Measurements from ENCODE around the gene SRR.
A peak's percentile ranks its signal among the peaks of the same experiment; 100 is the strongest.

Gene SRR

GRCh38 chr17:2266865-2267228 lies 36.9 kb upstream of the SRR start:
- 92 to 94% methylated on average over 2 of the region's 3 CpGs for WGBS, 2 experiments (ENCODE audit: insufficient coverage in 2 of 2)
- Histone ChIP-seq H3K4me1 (ENCODE audit: control insufficient read depth, insufficient read depth, low read length, poor library complexity, severe bottlenecking) (no peaks in the 10 kb centered on the region), H3K9me3 (ENCODE audit: control insufficient read depth, low read length) (no peaks in the 10 kb centered on the region), H3K27ac (ENCODE audit: low read depth, low read length, severe bottlenecking) (no peak overlapping the region), H3K4me3 (ENCODE audit: extremely low read depth, insufficient read depth, low read length, poor library complexity, severe bottlenecking) (no peak overlapping the region), H3K36me3 (ENCODE audit: control insufficient read depth, insufficient read depth, low read length) (peaks cover 58% of the 10 kb centered on the region)

- Histone ChIP-seq H3K9me3 (ENCODE audit: control insufficient read depth, low read length) (no peaks in the 10 kb centered on the region), H3K36me3 (ENCODE audit: control insufficient read depth, insufficient read depth, low read length) (peaks cover 63% of the 10 kb centered on the region), H3K4me1 (ENCODE audit: control insufficient read depth, insufficient read depth, low read length, poor library complexity, severe bottlenecking) (no peaks in the 10 kb centered on the region), H3K27ac (ENCODE audit: low read depth, low read length, severe bottlenecking) (no peak overlapping the region), H3K4me3 (ENCODE audit: extremely low read depth, insufficient read depth, low read length, poor library complexity, severe bottlenecking) (no peak overlapping the region)
- 96 to 100% methylated on average over 1 to 3 of the region's 4 CpGs for WGBS, 2 experiments (ENCODE audit: insufficient coverage in 2 of 2)
Measured at GRCh38 chr17:2267354-2267753, 36.4 kb upstream of the SRR start.

DNA sequence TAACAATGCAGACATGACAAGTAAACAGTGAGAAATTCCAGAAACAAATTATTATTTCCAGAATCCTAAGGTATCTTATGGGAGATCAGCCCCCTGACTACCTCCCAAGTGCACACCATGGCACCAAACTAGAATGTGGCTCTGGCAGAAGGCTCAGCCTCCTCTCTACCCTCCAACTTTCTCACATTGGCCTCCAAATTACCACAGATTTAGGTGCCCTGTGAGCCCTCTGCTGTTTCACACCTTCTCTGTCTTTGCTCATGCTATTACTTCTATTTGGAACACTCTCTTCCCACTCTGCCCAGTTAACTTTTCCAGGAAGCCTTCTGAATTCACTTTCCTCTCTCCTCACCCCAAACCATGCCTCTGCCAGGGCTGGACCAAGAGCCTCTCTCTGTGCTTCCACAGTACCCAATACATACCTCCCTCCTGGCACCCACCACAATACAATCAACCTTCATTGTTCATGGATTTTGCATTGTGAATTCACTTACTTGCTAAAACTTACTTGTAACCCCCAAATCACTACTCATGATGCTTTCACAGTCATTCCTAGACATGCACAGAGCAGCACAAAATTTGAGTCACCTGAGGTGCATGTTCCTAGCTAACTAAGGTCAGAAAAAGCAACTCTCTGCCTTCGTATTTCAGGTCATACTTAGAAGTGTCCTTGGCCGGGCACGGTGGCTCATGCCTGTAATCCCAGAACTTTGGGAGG lies 31.6 kb upstream of the SRR start:
- H3K36me3 ChIP-seq (ENCODE audit: control insufficient read depth, insufficient read depth, low read length): peaks cover 69% of the 10 kb centered on the region
- no peak overlapping the region for H3K27ac ChIP-seq (ENCODE audit: low read depth, low read length, severe bottlenecking)
- H3K9me3 ChIP-seq (ENCODE audit: control insufficient read depth, low read length): no peaks in the 10 kb centered on the region
- no peaks in the 10 kb centered on the region for H3K4me1 ChIP-seq (ENCODE audit: control insufficient read depth, insufficient read depth, low read length, poor library complexity, severe bottlenecking)
- H3K4me3 ChIP-seq (ENCODE audit: extremely low read depth, insufficient read depth, low read length, poor library complexity, severe bottlenecking): no peak overlapping the region
- 88 to 97% methylated on average over 3 of the region's 3 CpGs for WGBS, 2 experiments (ENCODE audit: insufficient coverage in 2 of 2)

- H3K4me3 ChIP-seq (ENCODE audit: extremely low read depth, insufficient read depth, low read length, poor library complexity, severe bottlenecking): no peak overlapping the region
- no peaks in the 10 kb centered on the region for H3K9me3 ChIP-seq (ENCODE audit: control insufficient read depth, low read length)
- H3K4me1 ChIP-seq (ENCODE audit: control insufficient read depth, insufficient read depth, low read length, poor library complexity, severe bottlenecking): no peaks in the 10 kb centered on the region
- H3K36me3 ChIP-seq (ENCODE audit: control insufficient read depth, insufficient read depth, low read length): peaks cover 74% of the 10 kb centered on the region
- H3K27ac ChIP-seq (ENCODE audit: low read depth, low read length, severe bottlenecking): no peak overlapping the region
- 83% methylated on average over 1 of the region's 2 CpGs; no CpG with 5 or more reads in 1 of the 2 experiments for WGBS, 2 experiments (ENCODE audit: insufficient coverage in 2 of 2)
Measured at GRCh38 chr17:2274414-2274813, 29.3 kb upstream of the SRR start.

DNA sequence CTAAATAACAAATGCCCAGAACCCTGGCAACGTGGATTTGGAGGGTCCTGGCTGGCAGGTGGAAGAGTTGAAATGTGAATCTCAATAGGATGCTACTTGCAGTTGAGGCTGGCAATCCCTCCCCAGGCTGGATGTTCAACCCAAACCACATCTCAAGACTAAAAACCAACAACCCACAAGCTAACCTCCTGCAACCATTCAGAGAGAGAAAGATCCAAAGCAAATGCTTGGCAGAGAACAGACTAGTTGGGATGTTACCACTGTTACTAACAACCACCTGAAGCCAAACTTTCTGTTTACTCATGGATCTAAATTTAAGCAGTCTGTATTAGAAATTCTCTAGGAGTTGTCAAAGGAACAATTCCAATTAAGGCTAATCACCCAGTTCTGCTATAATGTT lies 28.0 kb upstream of the SRR start:
- no peak overlapping the region for H3K27ac ChIP-seq (ENCODE audit: low read depth, low read length, severe bottlenecking)
- peaks cover 74% of the 10 kb centered on the region for H3K36me3 ChIP-seq (ENCODE audit: control insufficient read depth, insufficient read depth, low read length)
- no peaks in the 10 kb centered on the region for H3K4me1 ChIP-seq (ENCODE audit: control insufficient read depth, insufficient read depth, low read length, poor library complexity, severe bottlenecking)
- no CpG with 5 or more reads among the region's 1 CpG for WGBS, 2 experiments (ENCODE audit: insufficient coverage in 2 of 2)
- H3K4me3 ChIP-seq (ENCODE audit: extremely low read depth, insufficient read depth, low read length, poor library complexity, severe bottlenecking): no peak overlapping the region
- H3K9me3 ChIP-seq (ENCODE audit: control insufficient read depth, low read length): no peaks in the 10 kb centered on the region

DNA sequence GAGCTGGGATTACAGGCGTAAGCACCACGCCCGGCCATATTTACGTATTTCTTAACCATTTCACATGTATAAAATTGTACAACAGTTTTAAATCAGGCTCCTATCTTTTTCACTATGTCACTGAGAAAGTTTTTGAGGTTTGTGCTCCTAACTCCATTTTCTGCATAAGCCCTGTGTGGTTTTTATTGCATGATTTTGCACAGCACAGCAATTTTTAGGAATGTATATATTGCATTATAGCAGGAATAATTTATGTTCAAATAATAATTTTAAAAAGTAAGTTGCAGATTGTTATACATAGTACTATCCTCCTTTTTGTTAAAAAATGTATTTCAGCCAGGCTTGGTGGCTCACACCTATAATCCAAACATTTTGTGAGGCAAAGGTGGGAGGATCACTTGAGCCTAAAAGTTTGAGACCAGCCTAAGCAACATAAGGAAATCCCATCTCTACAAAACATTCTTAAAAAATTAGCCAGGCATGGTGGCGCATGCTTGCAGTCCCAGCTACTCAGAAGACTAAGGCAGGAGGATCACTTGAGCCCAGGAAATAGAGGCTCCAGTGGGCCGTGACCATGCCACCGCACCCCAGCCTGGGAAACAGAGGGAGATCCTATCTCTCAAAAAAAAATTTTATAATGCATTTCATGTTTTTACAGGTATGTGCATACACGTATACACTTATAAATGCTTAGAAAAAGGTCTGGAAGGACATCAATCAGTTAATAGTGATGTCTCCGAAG lies 26.1 kb upstream of the SRR start:
- Histone ChIP-seq H3K36me3 (ENCODE audit: control insufficient read depth, insufficient read depth, low read length) (peaks cover 84% of the 10 kb centered on the region), H3K4me3 (ENCODE audit: extremely low read depth, insufficient read depth, low read length, poor library complexity, severe bottlenecking) (no peak overlapping the region), H3K27ac (ENCODE audit: low read depth, low read length, severe bottlenecking) (no peak overlapping the region), H3K9me3 (ENCODE audit: control insufficient read depth, low read length) (no peaks in the 10 kb centered on the region), H3K4me1 (ENCODE audit: control insufficient read depth, insufficient read depth, low read length, poor library complexity, severe bottlenecking) (peaks cover under 1% of the 10 kb centered on the region)
- 90 to 96% methylated on average over 2 to 6 of the region's 9 CpGs for WGBS, 2 experiments (ENCODE audit: insufficient coverage in 2 of 2)

GRCh38 chr17:2279707-2280106 lies 24.0 kb upstream of the SRR start:
- Histone ChIP-seq H3K9me3 (ENCODE audit: control insufficient read depth, low read length) (no peaks in the 10 kb centered on the region), H3K4me1 (ENCODE audit: control insufficient read depth, insufficient read depth, low read length, poor library complexity, severe bottlenecking) (peaks cover 10% of the 10 kb centered on the region), H3K4me3 (ENCODE audit: extremely low read depth, insufficient read depth, low read length, poor library complexity, severe bottlenecking) (no peak overlapping the region), H3K36me3 (ENCODE audit: control insufficient read depth, insufficient read depth, low read length) (peaks cover 82% of the 10 kb centered on the region), H3K27ac (ENCODE audit: low read depth, low read length, severe bottlenecking) (no peak overlapping the region)
- WGBS, 2 experiments (ENCODE audit: insufficient coverage in 2 of 2): 95 to 96% methylated on average over 6 to 7 of the region's 9 CpGs

DNA sequence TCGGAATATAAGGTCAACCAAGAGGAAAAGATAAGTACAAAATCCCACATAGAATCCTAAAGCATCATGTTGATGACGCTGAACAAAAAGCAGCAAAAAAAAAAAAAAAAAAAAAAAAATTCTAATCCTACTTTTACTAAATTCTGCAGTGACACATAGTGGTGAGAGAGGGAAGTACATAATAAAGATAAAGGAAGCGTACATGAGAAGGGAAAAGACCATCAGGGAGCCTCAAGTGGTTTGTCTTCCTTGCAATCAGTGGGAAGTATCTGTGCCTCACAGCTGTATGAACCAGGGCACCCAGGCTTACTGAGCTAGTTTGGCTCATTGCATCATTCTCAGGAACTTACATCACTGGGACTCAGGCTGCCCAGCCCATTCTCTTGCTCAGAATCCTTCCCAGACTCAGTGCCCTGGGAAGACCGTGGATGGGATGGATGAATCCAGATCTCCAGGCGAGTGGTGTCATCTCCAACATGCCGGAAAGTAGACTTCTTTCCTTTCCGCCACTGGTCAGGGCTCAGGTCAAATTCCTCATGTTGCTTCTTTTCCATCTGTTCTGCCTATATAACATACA lies 21.4 kb upstream of the SRR start:
- peaks cover 10% of the 10 kb centered on the region for H3K4me1 ChIP-seq (ENCODE audit: control insufficient read depth, insufficient read depth, low read length, poor library complexity, severe bottlenecking)
- no peak overlapping the region for H3K4me3 ChIP-seq (ENCODE audit: extremely low read depth, insufficient read depth, low read length, poor library complexity, severe bottlenecking)
- H3K36me3 ChIP-seq (ENCODE audit: control insufficient read depth, insufficient read depth, low read length): peaks cover 90% of the 10 kb centered on the region
- WGBS, 2 experiments (ENCODE audit: insufficient coverage in 2 of 2): 95% methylated on average over 3 to 4 of the region's 7 CpGs
- peak overlapping the region; percentile 41 for H3K27ac ChIP-seq (ENCODE audit: low read depth, low read length, severe bottlenecking)
- H3K9me3 ChIP-seq (ENCODE audit: control insufficient read depth, low read length): no peaks in the 10 kb centered on the region

DNA sequence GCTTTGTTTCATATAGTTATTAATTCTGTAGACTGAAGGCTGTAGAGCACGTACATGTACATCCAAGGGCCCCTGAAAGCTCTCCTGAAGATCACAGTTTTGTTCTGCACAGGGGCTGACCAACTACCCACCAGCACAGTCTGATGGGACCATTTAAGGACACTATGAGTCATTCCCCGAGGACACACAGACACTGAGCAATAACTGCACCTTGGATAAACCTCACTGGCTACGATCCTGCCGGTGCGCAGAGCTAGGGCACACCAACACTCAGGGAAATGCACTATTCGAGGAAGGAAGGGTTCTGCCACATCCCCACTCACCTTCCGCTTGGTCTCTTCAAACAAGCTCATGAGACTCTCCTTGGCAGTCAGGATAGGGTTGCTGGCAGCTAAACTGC lies 20.4 kb upstream of the SRR start:
- Histone ChIP-seq H3K4me3 (ENCODE audit: extremely low read depth, insufficient read depth, low read length, poor library complexity, severe bottlenecking) (no peak overlapping the region), H3K27ac (ENCODE audit: low read depth, low read length, severe bottlenecking) (no peak overlapping the region), H3K9me3 (ENCODE audit: control insufficient read depth, low read length) (no peaks in the 10 kb centered on the region), H3K36me3 (ENCODE audit: control insufficient read depth, insufficient read depth, low read length) (peaks cover 91% of the 10 kb centered on the region), H3K4me1 (ENCODE audit: control insufficient read depth, insufficient read depth, low read length, poor library complexity, severe bottlenecking) (peaks cover 10% of the 10 kb centered on the region)
- WGBS, 2 experiments (ENCODE audit: insufficient coverage in 2 of 2): 96 to 98% methylated on average over 5 to 7 of the region's 7 CpGs

GRCh38 chr17:2289878-2290478 lies 13.8 kb upstream of the SRR start:
- Histone ChIP-seq H3K36me3 (ENCODE audit: control insufficient read depth, insufficient read depth, low read length) (peaks cover 93% of the 10 kb centered on the region), H3K4me1 (ENCODE audit: control insufficient read depth, insufficient read depth, low read length, poor library complexity, severe bottlenecking) (peaks cover 12% of the 10 kb centered on the region), H3K27ac (ENCODE audit: low read depth, low read length, severe bottlenecking) (no peak overlapping the region), H3K9me3 (ENCODE audit: control insufficient read depth, low read length) (no peaks in the 10 kb centered on the region), H3K4me3 (ENCODE audit: extremely low read depth, insufficient read depth, low read length, poor library complexity, severe bottlenecking) (no peak overlapping the region)
- WGBS, 2 experiments (ENCODE audit: insufficient coverage in 2 of 2): 94 to 100% methylated on average over 2 of the region's 5 CpGs

Data from mesodermal cell (in vitro differentiated cells).